Cerebellar cortex (tissue), 1 donor: Measurements from ENCODE around the gene CASP12.

ENCODE experiments used
- DNase-seq: peaks from one replicate; pipeline ENCODE4 v3.0.0-alpha.2; 2015; ENCODE audit warnings: low spot score

The CASP12 gene

GRCh38 chr11:104891135-104891534 is 7.1 kb downstream of the CASP12 start:
- DNase-seq: no peak

- DNase-seq: no peak
Observed at GRCh38 chr11:104883342-104883741, 14.9 kb downstream of the CASP12 start.

GRCh38 chr11:104881117-104881794 is 17.0 kb downstream of the CASP12 start:
- no peak for DNase-seq

- no peak for DNase-seq
Observed at GRCh38 chr11:104879514-104880190, 18.6 kb downstream of the CASP12 start.

- DNase-seq: no peak
Observed at GRCh38 chr11:104876861-104877431, 21.3 kb downstream of the CASP12 start.

- DNase-seq: no peak
Observed at GRCh38 chr11:104876324-104876723, 21.9 kb downstream of the CASP12 start.

- no peak for DNase-seq
Observed at GRCh38 chr11:104873252-104873651, 25.0 kb downstream of the CASP12 start.

GRCh38 chr11:104872393-104872792 is 25.9 kb downstream of the CASP12 start:
- DNase-seq: no peak

GRCh38 chr11:104870910-104871309 is 27.4 kb downstream of the CASP12 start:
- no peak for DNase-seq

- DNase-seq: no peak
Observed at GRCh38 chr11:104866815-104867214, 31.4 kb downstream of the CASP12 start.

GRCh38 chr11:104858882-104859775 is 39.1 kb downstream of the CASP12 start:
- peak; percentile 61 for DNase-seq

- DNase-seq: no peak
Observed at GRCh38 chr11:104856607-104857006, 41.7 kb downstream of the CASP12 start.

- no peak for DNase-seq
Observed at GRCh38 chr11:104855965-104856364, 42.3 kb downstream of the CASP12 start.

- no peak for DNase-seq
Observed at GRCh38 chr11:104853276-104853675, 45.0 kb downstream of the CASP12 start.

- DNase-seq: no peak
Observed at GRCh38 chr11:104852811-104853210, 45.4 kb downstream of the CASP12 start.

- no peak for DNase-seq
Observed at GRCh38 chr11:104846216-104846615, 52.0 kb downstream of the CASP12 start.

GRCh38 chr11:104844451-104844850 is 53.8 kb downstream of the CASP12 start:
- no peak for DNase-seq

GRCh38 chr11:104843150-104843836 is 55.0 kb downstream of the CASP12 start:
- DNase-seq: no peak

GRCh38 chr11:104841973-104842525 is 56.2 kb downstream of the CASP12 start:
- DNase-seq: no peak

GRCh38 chr11:104841185-104841584 is 57.1 kb downstream of the CASP12 start:
- DNase-seq: no peak

GRCh38 chr11:104837969-104838639 is 60.2 kb downstream of the CASP12 start:
- DNase-seq: no peak
